HG02798 (cell line): ENCODE measurements around the gene RAB11FIP3.
"Not testable (repeated sequence)": the region's sequence is repeated elsewhere in the genome, so short reads cannot be mapped to it uniquely, and the experiment has no call there.

Experiments
- ATAC-seq: cut with Tn5 transposase; IDR thresholded peaks from one replicate; pipeline ENCODE4 v1.9.1; 2021; ENCODE audit warnings: mild to moderate bottlenecking; ENCODE audit not compliant: unreplicated experiment, poor library complexity

The RAB11FIP3 gene

GRCh38 chr16:460787-461186, 35.3 kb downstream of the RAB11FIP3 start:
- ATAC-seq: no peak

GRCh38 chr16:463071-463470, 37.6 kb downstream of the RAB11FIP3 start:
- ATAC-seq: no peak

GRCh38 chr16:466651-467050, 41.2 kb downstream of the RAB11FIP3 start:
- no peak for ATAC-seq

- ATAC-seq: not testable (repeated sequence)
Measured at GRCh38 chr16:467249-467871, 41.9 kb downstream of the RAB11FIP3 start.

- ATAC-seq: no peak
Measured at GRCh38 chr16:468068-468821, 42.8 kb downstream of the RAB11FIP3 start.

GRCh38 chr16:469459-469858, 44.0 kb downstream of the RAB11FIP3 start:
- not testable (repeated sequence) for ATAC-seq

GRCh38 chr16:470418-470817, 45.0 kb downstream of the RAB11FIP3 start:
- no peak for ATAC-seq

GRCh38 chr16:471353-472198, 46.1 kb downstream of the RAB11FIP3 start:
- ATAC-seq: no peak

- ATAC-seq: no peak
Measured at GRCh38 chr16:472199-472504, 46.7 kb downstream of the RAB11FIP3 start.

GRCh38 chr16:473046-474043, 47.9 kb downstream of the RAB11FIP3 start:
- no peak for ATAC-seq

- ATAC-seq: no peak
Measured at GRCh38 chr16:474420-475122, 49.1 kb downstream of the RAB11FIP3 start.

GRCh38 chr16:476039-476438, 50.6 kb downstream of the RAB11FIP3 start:
- no peak for ATAC-seq

- no peak for ATAC-seq
Measured at GRCh38 chr16:477301-478157, 52.1 kb downstream of the RAB11FIP3 start.

GRCh38 chr16:478287-478686, 52.8 kb downstream of the RAB11FIP3 start:
- ATAC-seq: not testable (repeated sequence)

GRCh38 chr16:482468-483185, 57.2 kb downstream of the RAB11FIP3 start:
- ATAC-seq: no peak

GRCh38 chr16:483341-484075, 58.1 kb downstream of the RAB11FIP3 start:
- no peak for ATAC-seq

- ATAC-seq: no peak
Measured at GRCh38 chr16:489606-490005, 64.2 kb downstream of the RAB11FIP3 start.
